Activated CD4-positive, alpha-beta T cell treated with anti-CD3 and anti-CD28 coated beads, Interleukin-2, amount 50 U/mL, for 4 hours (primary cell): ENCODE measurements around the gene RAP1GAP2.
A peak's percentile ranks its signal among the peaks of the same experiment; 100 is the strongest.
"Not testable (repeated sequence)": the region's sequence is repeated elsewhere in the genome, so short reads cannot be mapped to it uniquely, and the experiment has no call there.

ENCODE experiments used
- DNase-seq, 2 experiments: peaks; one replicate each; pipeline ENCODE4 v3.0.0-alpha.2; 2020

Gene RAP1GAP2

GRCh38 chr17:3029213-3029913, 233.1 kb downstream of the RAP1GAP2 start:
- no peak for DNase-seq

GRCh38 chr17:3030096-3030495, 233.9 kb downstream of the RAP1GAP2 start:
- DNase-seq = no peak

GRCh38 chr17:3030852-3031470, 234.7 kb downstream of the RAP1GAP2 start:
- DNase-seq = not testable (repeated sequence)

GRCh38 chr17:3032258-3033247, 236.3 kb downstream of the RAP1GAP2 start:
- DNase-seq = no peak

GRCh38 chr17:3033248-3033640, 237.0 kb downstream of the RAP1GAP2 start:
- DNase-seq = no peak

- no peak for DNase-seq
These were observed 237.7 kb downstream of the RAP1GAP2 start for GRCh38 chr17:3033741-3034577.

- no peak for DNase-seq
These were observed 238.3 kb downstream of the RAP1GAP2 start for GRCh38 chr17:3034578-3034920.

- no peak for DNase-seq
These were observed 239.2 kb downstream of the RAP1GAP2 start for GRCh38 chr17:3035256-3035967.

GRCh38 chr17:3035968-3036280, 239.7 kb downstream of the RAP1GAP2 start:
- no peak for DNase-seq

GRCh38 chr17:3036800-3037199, 240.6 kb downstream of the RAP1GAP2 start:
- no peak for DNase-seq

- DNase-seq = no peak
These were observed 241.0 kb downstream of the RAP1GAP2 start for GRCh38 chr17:3037259-3037658.

- no peak for DNase-seq
These were observed 242.7 kb downstream of the RAP1GAP2 start for GRCh38 chr17:3038941-3039340.

GRCh38 chr17:3039736-3040135, 243.5 kb downstream of the RAP1GAP2 start:
- DNase-seq = no peak

GRCh38 chr17:3040882-3041281, 244.6 kb downstream of the RAP1GAP2 start:
- DNase-seq = no peak

- DNase-seq = no peak
These were observed 247.6 kb downstream of the RAP1GAP2 start for GRCh38 chr17:3043737-3044365.

GRCh38 chr17:3046753-3047152, 250.5 kb downstream of the RAP1GAP2 start:
- DNase-seq = no peak

- peak; percentile 92 to 93 for DNase-seq
These were observed 252.7 kb downstream of the RAP1GAP2 start for GRCh38 chr17:3048727-3049471.

GRCh38 chr17:3049705-3050295, 253.6 kb downstream of the RAP1GAP2 start:
- no peak for DNase-seq

- DNase-seq = not testable (repeated sequence)
These were observed 258.6 kb downstream of the RAP1GAP2 start for GRCh38 chr17:3054868-3055267.

GRCh38 chr17:3062824-3063377, 266.7 kb downstream of the RAP1GAP2 start:
- DNase-seq = not testable (repeated sequence)
